Neuronal stem cell (in vitro differentiated cells): Measurements from ENCODE around the gene GRN.
A peak's percentile ranks its signal among the peaks of the same experiment; 100 is the strongest.

Source experiments
- DNase-seq: peaks from one replicate; pipeline ENCODE4 v3.0.0-alpha.2; 2013; ENCODE audit warnings: low spot score
- H2AFZ ChIP-seq: one replicate; pipeline ENCODE4 v1.6.1; 2013; ENCODE audit warnings: mild to moderate bottlenecking, low read length, inconsistent platforms
- H2AK5ac ChIP-seq: 2 replicates; pipeline ENCODE4 v1.6.1; 2013; ENCODE audit warnings: low read depth, mild to moderate bottlenecking, inconsistent platforms, low read length, moderate library complexity, mixed read lengths
- H2BK120ac ChIP-seq: 2 replicates; pipeline ENCODE4 v1.6.1; 2013; ENCODE audit warnings: low read depth, mild to moderate bottlenecking, inconsistent platforms, low read length, moderate library complexity, mixed read lengths
- H2BK12ac ChIP-seq: one replicate; pipeline ENCODE4 v1.6.1; 2013; ENCODE audit warnings: low read length, inconsistent platforms
- H2BK15ac ChIP-seq: 2 replicates; pipeline ENCODE4 v1.6.1; 2013; ENCODE audit warnings: mild to moderate bottlenecking, low read length, inconsistent platforms, mixed read lengths
- H2BK5ac ChIP-seq: one replicate; pipeline ENCODE4 v1.6.1; 2013; ENCODE audit warnings: inconsistent platforms, mild to moderate bottlenecking, low read length, moderate library complexity
- H3K14ac ChIP-seq: one replicate; pipeline ENCODE4 v1.6.1; 2013; ENCODE audit warnings: low read length, inconsistent platforms
- H3K18ac ChIP-seq: 2 replicates; pipeline ENCODE4 v1.6.1; 2013; ENCODE audit warnings: low read length, inconsistent platforms
- H3K23ac ChIP-seq: 2 replicates; pipeline ENCODE4 v1.6.1; 2013; ENCODE audit warnings: low read depth, mild to moderate bottlenecking, mixed read lengths, low read length, inconsistent platforms; ENCODE audit not compliant: poor library complexity
- H3K27ac ChIP-seq: replicated peaks from 3 replicates; pipeline ENCODE4 v1.5.1; 2013; ENCODE audit warnings: low read length, inconsistent platforms
- H3K27me3 ChIP-seq, 3 experiments: 2 replicates each; pipeline ENCODE4 v1.6.1; 2013; ENCODE audit warnings: low read length in 3 of 3, mild to moderate bottlenecking in 2 of 3, inconsistent platforms in 1 of 3, low read depth in 1 of 3, mixed read lengths in 1 of 3, moderate library complexity in 1 of 3; ENCODE audit not compliant: control insufficient read depth in 3 of 3, insufficient read depth in 3 of 3
- H3K36me3 ChIP-seq, 2 donors: replicated peaks in 1 of 2; 2 replicates each; pipeline ENCODE4 v1.6.1; 2013; ENCODE audit warnings: low read length in 2 of 2; ENCODE audit not compliant: control insufficient read depth in 2 of 2, insufficient read depth in 2 of 2
- H3K4ac ChIP-seq: 2 replicates; pipeline ENCODE4 v1.6.1; 2013; ENCODE audit warnings: inconsistent platforms, mild to moderate bottlenecking, low read length, moderate library complexity
- H3K4me1 ChIP-seq, 2 donors: 1 replicate in 1 of 2; 2 replicates in 1 of 2; pipeline ENCODE4 v1.6.1; 2013; ENCODE audit warnings: low read length in 2 of 2, low read depth in 1 of 2; ENCODE audit not compliant: control insufficient read depth in 2 of 2, insufficient read depth in 1 of 2
- H3K4me2 ChIP-seq: one replicate; pipeline ENCODE4 v1.6.1; 2013; ENCODE audit warnings: mild to moderate bottlenecking, low read length, inconsistent platforms; ENCODE audit not compliant: insufficient read depth, poor library complexity, severe bottlenecking
- H3K4me3 ChIP-seq, 2 donors: 2 replicates each; pipeline ENCODE4 v1.5.1; 2013; ENCODE audit warnings: low read length in 2 of 2, mild to moderate bottlenecking in 2 of 2, inconsistent platforms in 1 of 2, moderate library complexity in 1 of 2
- H3K79me1 ChIP-seq: one replicate; pipeline ENCODE4 v1.6.1; 2013; ENCODE audit warnings: low read depth, mild to moderate bottlenecking, inconsistent platforms, low read length, moderate library complexity
- H3K9ac ChIP-seq: one replicate; pipeline ENCODE4 v1.6.1; 2013; ENCODE audit warnings: mild to moderate bottlenecking, low read depth, low read length, inconsistent platforms; ENCODE audit not compliant: poor library complexity
- H3K9me3 ChIP-seq, 2 donors: replicated peaks in 1 of 2; 2 replicates each; pipeline versions ENCODE3 to v1.6.1; 2013; ENCODE audit warnings: low read length in 2 of 2, mild to moderate bottlenecking in 2 of 2, inconsistent platforms in 1 of 2, low read depth in 1 of 2, mixed read lengths in 1 of 2, moderate library complexity in 1 of 2; ENCODE audit not compliant: control insufficient read depth in 2 of 2, insufficient read depth in 1 of 2
- H4K8ac ChIP-seq: one replicate; pipeline ENCODE4 v1.6.1; 2013; ENCODE audit warnings: low read depth, mild to moderate bottlenecking, inconsistent platforms, low read length, moderate library complexity
- H4K91ac ChIP-seq: one replicate; pipeline ENCODE4 v1.6.1; 2013; ENCODE audit warnings: low read length, low read depth, mild to moderate bottlenecking, inconsistent platforms; ENCODE audit not compliant: poor library complexity
- WGBS, 2 donors: extraction: QIAGEN DNeasy Blood & Tissue Kit; methylation state at CpG; one replicate each; pipeline ENCODE4 v1.1.7; 2013; ENCODE audit warnings: missing lambda C conversion rate in 2 of 2, mixed read lengths in 1 of 2; ENCODE audit not compliant: insufficient read length in 2 of 2, insufficient replicate concordance in 1 of 2; ENCODE audit errors: extremely low coverage in 2 of 2; 5-methylcytosine and 5-hydroxymethylcytosine counted together

The GRN gene

GRCh38 chr17:44394833-44395232, 49.7 kb downstream of the GRN start:
- DNase-seq, result no peak
- no peak overlapping the region for H3K27ac ChIP-seq
- no peak overlapping the region for H3K4me3 ChIP-seq
- H3K18ac ChIP-seq, result no peak overlapping the region
- H2BK120ac ChIP-seq, result no peak overlapping the region
- H2AK5ac ChIP-seq, result no peak overlapping the region
- H2BK5ac ChIP-seq, result no peak overlapping the region
- H3K36me3 ChIP-seq, result peaks cover 27 to 53% of the 10 kb centered on the region in 2 donors
- H2BK12ac ChIP-seq, result no peak overlapping the region
- no peak overlapping the region for H2BK15ac ChIP-seq
- H3K9ac ChIP-seq, result no peak overlapping the region
- no CpG with 5 or more reads among the region's 2 CpGs for WGBS, 2 donors
- no peak overlapping the region for H3K23ac ChIP-seq
- no peak overlapping the region for H3K4me2 ChIP-seq
- H3K14ac ChIP-seq, result no peak overlapping the region
- peaks cover 4% of the 10 kb centered on the region for H3K79me1 ChIP-seq
- no peak overlapping the region for H4K91ac ChIP-seq
- no peaks in the 10 kb centered on the region for H3K9me3 ChIP-seq
- H3K4me1 ChIP-seq, result no peaks in the 10 kb centered on the region
- H4K8ac ChIP-seq, result no peak overlapping the region
- H3K4ac ChIP-seq, result no peak overlapping the region
- H2AFZ ChIP-seq, result no peak overlapping the region
- no peaks in the 10 kb centered on the region for H3K27me3 ChIP-seq

GRCh38 chr17:44396946-44397345, 51.8 kb downstream of the GRN start:
- Histone ChIP-seq H3K23ac (no peak overlapping the region), H2AFZ (no peak overlapping the region), H3K9me3 (no peaks in the 10 kb centered on the region), H2AK5ac (no peak overlapping the region), H3K18ac (no peak overlapping the region), H3K14ac (no peak overlapping the region), H3K9ac (no peak overlapping the region), H3K27me3 (no peaks in the 10 kb centered on the region), H3K4me1 (no peaks in the 10 kb centered on the region), H2BK120ac (no peak overlapping the region), H3K4ac (no peak overlapping the region), H4K91ac (no peak overlapping the region), H2BK15ac (no peak overlapping the region), H3K36me3 (peaks cover 43 to 72% of the 10 kb centered on the region in 2 donors), H2BK12ac (no peak overlapping the region), H3K27ac (no peak overlapping the region), H4K8ac (no peak overlapping the region), H3K4me3 (no peak overlapping the region), H2BK5ac (no peak overlapping the region), H3K79me1 (peaks cover 4% of the 10 kb centered on the region), H3K4me2 (no peak overlapping the region)
- no CpG with 5 or more reads among the region's 5 CpGs for WGBS, 2 donors
- DNase-seq, result no peak

- Histone ChIP-seq H4K91ac (no peak overlapping the region), H3K27ac (no peak overlapping the region), H3K36me3 (peaks cover 43 to 79% of the 10 kb centered on the region in 2 donors), H3K4me2 (no peak overlapping the region), H2BK15ac (no peak overlapping the region), H2AK5ac (no peak overlapping the region), H2BK120ac (no peak overlapping the region), H3K23ac (peak overlapping the region; percentile 68), H3K18ac (no peak overlapping the region), H2BK5ac (no peak overlapping the region), H4K8ac (peak overlapping the region; percentile 29), H3K79me1 (peaks cover 4% of the 10 kb centered on the region), H2AFZ (no peak overlapping the region), H3K27me3 (no peaks in the 10 kb centered on the region), H3K4ac (no peak overlapping the region), H3K14ac (no peak overlapping the region), H3K4me3 (peak overlapping the region in 1 of 2 donors; percentile 43), H3K4me1 (no peaks in the 10 kb centered on the region), H3K9me3 (no peaks in the 10 kb centered on the region), H2BK12ac (no peak overlapping the region), H3K9ac (peak overlapping the region; percentile 22)
- no CpG with 5 or more reads among the region's 8 CpGs for WGBS, 2 donors
- no peak for DNase-seq
These were observed 52.7 kb downstream of the GRN start for GRCh38 chr17:44397479-44398440.
